ENCODE measurements around the gene SRSF7. TPM values are rescaled to one million over a fixed set of nuclear protein-coding genes. Genes with fewer than 3 reads are reported as not detected.

The SRSF7 gene
- total RNA-seq, 1 donor from 2014 or later, result 99.7 TPM

DNA sequence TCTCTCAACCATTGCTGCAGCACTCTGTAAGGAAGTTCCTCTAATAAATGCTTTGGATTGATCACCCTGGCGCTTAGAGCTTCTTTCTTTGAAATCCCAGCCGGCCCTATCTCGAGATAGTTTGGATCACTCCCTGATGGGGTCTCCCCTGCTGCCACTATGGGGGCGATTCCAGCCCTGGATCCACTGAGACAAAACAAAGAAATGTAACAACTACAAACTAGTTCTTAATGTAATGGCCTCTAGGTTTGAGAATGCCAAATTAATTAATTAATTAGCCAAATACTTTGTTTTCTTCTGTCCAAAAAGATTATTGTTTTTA is 15.2 kb downstream of the SRSF7 start:
- Histone ChIP-seq H3K9me3 (no peaks in the 10 kb centered on the region), H3K36me3 (peaks cover 33% of the 10 kb centered on the region), H3K27me3 (ENCODE audit: low read depth) (no peaks in the 10 kb centered on the region), H3K27ac (no peak overlapping the region), H3K4me1 (peaks cover 29% of the 10 kb centered on the region), H3K4me3 (no peak overlapping the region)
- ATAC-seq (peak; percentile 25 to 26), DNase-seq (no peak)
- intact Hi-C loops (cut with DNase I), result loop anchor here (10.0 kb wide), 1 partner anchor 151 kb away; no protein-coding TSS in a partner anchor
- TF ChIP-seq CTCF (IDR thresholded peaks at IDR 0.05), result no peak

- Histone ChIP-seq H3K27me3 (ENCODE audit: low read depth) (no peaks in the 10 kb centered on the region), H3K4me1 (peaks cover 29% of the 10 kb centered on the region), H3K36me3 (peaks cover 48% of the 10 kb centered on the region), H3K4me3 (no peak overlapping the region), H3K9me3 (no peaks in the 10 kb centered on the region), H3K27ac (no peak overlapping the region)
- ATAC-seq (no peak), DNase-seq (no peak)
- no peak for TF ChIP-seq CTCF (IDR thresholded peaks at IDR 0.05)
- intact Hi-C loops (cut with DNase I), result loop anchor here (10.0 kb wide), 1 partner anchor 150 kb away; no protein-coding TSS in a partner anchor
Observed at GRCh38 chr2:38734299-38735058, 16.7 kb downstream of the SRSF7 start.

DNA sequence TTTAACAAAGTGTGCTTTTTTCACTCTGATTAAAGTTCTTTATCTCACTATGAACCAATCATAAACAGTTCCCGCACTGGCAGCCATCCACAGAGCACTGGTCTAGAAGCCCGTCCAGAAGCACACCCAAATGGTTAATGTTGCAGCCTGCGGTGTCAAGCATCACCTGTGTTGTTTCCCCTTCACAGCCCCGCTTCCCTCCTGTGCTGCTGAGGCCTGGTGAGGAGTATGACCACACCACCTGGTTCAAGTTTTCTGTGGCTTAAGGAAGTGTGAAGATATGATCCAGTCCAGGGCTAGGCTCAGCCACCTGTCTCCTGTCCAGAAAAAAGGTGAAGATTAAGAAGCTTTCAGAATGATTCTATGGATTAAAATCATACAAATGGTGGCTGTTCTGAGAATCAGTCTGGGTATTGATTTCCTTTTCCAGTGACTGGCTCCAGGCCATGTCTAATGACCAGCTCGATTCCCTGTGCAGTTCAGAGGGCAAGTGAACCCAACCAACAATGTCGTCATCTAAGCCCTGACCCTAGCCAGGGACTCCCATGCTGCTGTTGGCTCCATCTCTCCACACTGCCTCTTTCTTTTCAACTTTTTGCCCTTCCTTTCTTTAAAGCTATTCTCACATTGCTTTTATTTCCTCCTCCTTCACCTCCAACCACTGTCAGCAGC is 17.7 kb downstream of the SRSF7 start:
- Histone ChIP-seq H3K4me3 (no peak overlapping the region), H3K36me3 (peaks cover 51% of the 10 kb centered on the region), H3K4me1 (peaks cover 29% of the 10 kb centered on the region), H3K27ac (no peak overlapping the region), H3K9me3 (no peaks in the 10 kb centered on the region), H3K27me3 (ENCODE audit: low read depth) (no peaks in the 10 kb centered on the region)
- intact Hi-C loops (cut with DNase I), result loop anchor here (10.0 kb wide), 1 partner anchor 149 kb away; no protein-coding TSS in a partner anchor
- ATAC-seq, result no peak
- no peak for TF ChIP-seq CTCF (IDR thresholded peaks at IDR 0.05)
- DNase-seq, result no peak

DNA sequence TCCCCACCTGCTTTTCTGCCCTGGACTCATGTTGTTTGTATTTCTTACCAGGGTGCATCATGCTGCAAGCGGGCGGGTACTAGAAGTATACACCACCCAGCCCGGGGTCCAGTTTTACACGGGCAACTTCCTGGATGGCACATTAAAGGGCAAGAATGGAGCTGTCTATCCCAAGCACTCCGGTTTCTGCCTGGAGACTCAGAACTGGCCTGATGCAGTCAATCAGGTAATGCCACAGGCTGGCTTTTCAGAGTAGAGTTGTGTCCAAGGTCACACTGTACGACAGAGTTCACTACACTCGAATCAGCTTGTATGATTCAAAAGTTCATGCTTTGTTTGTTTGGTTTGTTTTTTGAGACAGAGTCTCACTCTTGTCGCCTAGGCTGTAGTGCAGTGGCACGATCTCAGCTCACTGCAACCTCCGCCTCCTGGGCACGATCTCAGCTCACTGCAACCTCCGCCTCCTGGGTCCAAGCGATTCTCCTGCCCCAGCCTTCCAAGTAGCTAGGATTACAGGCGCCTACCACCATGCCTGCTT is 19.4 kb downstream of the SRSF7 start:
- Histone ChIP-seq H3K4me3 (no peak overlapping the region), H3K27ac (no peak overlapping the region), H3K36me3 (peaks cover 46% of the 10 kb centered on the region), H3K4me1 (peaks cover 15% of the 10 kb centered on the region), H3K9me3 (no peaks in the 10 kb centered on the region), H3K27me3 (ENCODE audit: low read depth) (no peaks in the 10 kb centered on the region)
- intact Hi-C loops (cut with DNase I), result loop anchor here (10.0 kb wide), 1 partner anchor 147 kb away; no protein-coding TSS in a partner anchor
- DNase-seq (no peak), ATAC-seq (no peak)
- TF ChIP-seq CTCF (IDR thresholded peaks at IDR 0.05), result no peak

GRCh38 chr2:38731090-38731489 is 20.1 kb downstream of the SRSF7 start:
- no peak for ATAC-seq
- no peaks in the 10 kb centered on the region for H3K27me3 ChIP-seq (ENCODE audit: low read depth)
- H3K9me3 ChIP-seq, result no peaks in the 10 kb centered on the region
- intact Hi-C loops (cut with DNase I), result loop anchor here (10.0 kb wide), 1 partner anchor 146 kb away; no protein-coding TSS in a partner anchor
- no peak for TF ChIP-seq CTCF (IDR thresholded peaks at IDR 0.05)
- H3K27ac ChIP-seq, result no peak overlapping the region
- peaks cover 9% of the 10 kb centered on the region for H3K4me1 ChIP-seq
- DNase-seq, result no peak
- peaks cover 46% of the 10 kb centered on the region for H3K36me3 ChIP-seq
- no peak overlapping the region for H3K4me3 ChIP-seq
